Measurements from ENCODE around the gene OOSP4A.

DNA sequence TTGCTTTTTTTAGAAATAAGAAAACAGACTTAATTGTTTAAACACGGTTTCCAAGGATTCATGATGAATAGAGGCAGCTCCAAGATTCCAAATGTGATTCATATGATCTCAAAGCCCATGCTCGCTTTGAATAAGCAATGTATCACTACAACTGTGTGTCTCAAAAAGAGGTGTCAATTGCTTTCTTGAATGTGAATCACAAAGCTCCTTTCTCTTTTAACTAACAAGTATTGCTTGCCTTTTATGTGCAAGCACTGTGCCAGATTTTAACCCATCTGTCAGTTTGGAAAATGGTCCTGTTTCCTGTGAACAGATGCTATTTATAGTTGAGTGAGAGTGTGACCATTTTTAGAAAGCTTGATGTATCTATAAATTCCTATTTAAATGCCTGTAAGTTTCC lies 19.1 kb upstream of the OOSP4A start:
- TF ChIP-seq CTCF (IDR thresholded peaks at IDR 0.05; ENCODE audit: insufficient read depth, low read length) (no peak), REST (IDR thresholded peaks at IDR 0.05; ENCODE audit: insufficient replicate concordance, low read depth) (no peak)

Measured in HL-60 (cell line).